Esophagus squamous epithelium (tissue), 5 donors: Measurements from ENCODE around the gene MTMR3. TPM values are rescaled to one million over a fixed set of nuclear protein-coding genes. Genes with fewer than 3 reads are reported as not detected.

Source experiments
- DNase-seq: peaks from one replicate; lab custom pipeline; 2025; lab: John Stamatoyannopoulos, UW
- H3K27ac ChIP-seq, 4 donors: fragments of 200-600 bp; sonication (generic); one replicate each; pipeline ENCODE4 v1.5.1; 2016 to 2019; ENCODE audit warnings: mild to moderate bottlenecking in 1 of 4
- H3K27me3 ChIP-seq, 4 donors: fragments of 200-600 bp; sonication (generic); 1 replicate in 3 of 4; 2 replicates in 1 of 4; pipeline versions ENCODE4 v1.5.1 to v1.6.0; 2017 to 2021; ENCODE audit warnings: antibody characterized with exemption in 1 of 4
- H3K36me3 ChIP-seq, 3 donors: fragments of 200-600 bp; sonication (generic); one replicate each; pipeline ENCODE4 v1.5.1; 2016 to 2019
- H3K4me1 ChIP-seq, 3 donors: fragments of 200-600 bp; sonication (generic); one replicate each; pipeline ENCODE4 v1.5.1; 2017 to 2019
- H3K4me3 ChIP-seq, 4 donors: fragments of 200-600 bp; sonication (generic); 1 replicate in 3 of 4; 2 replicates in 1 of 4; pipeline ENCODE4 v1.5.1; 2016 to 2019; ENCODE audit warnings: mild to moderate bottlenecking in 2 of 4, moderate library complexity in 1 of 4
- H3K9me3 ChIP-seq, 3 donors: fragments of 200-600 bp; sonication (generic); one replicate each; pipeline ENCODE4 v1.5.1; 2016 to 2019
- CTCF ChIP-seq, 6 experiments: fragments of 450-650 bp in 4 of 6; fragments of 200-600 bp in 2 of 6; sonication (generic) in 2 of 6; IDR thresholded peaks; one replicate each; pipeline ENCODE4 v1.5.1; 2016 to 2019; ENCODE audit warnings: antibody characterized with exemption in 6 of 6, mild to moderate bottlenecking in 4 of 6, moderate library complexity in 4 of 6
- POLR2A ChIP-seq, 4 donors: fragments of 450-650 bp; IDR thresholded peaks; one replicate each; pipeline ENCODE4 v1.6.1; 2017; ENCODE audit warnings: antibody characterized with exemption in 4 of 4, mild to moderate bottlenecking in 4 of 4, moderate library complexity in 3 of 4
- WGBS, 2 donors: methylation state at CpG; one replicate each; pipeline ENCODE4 v1.1.5; 2018; 5-methylcytosine and 5-hydroxymethylcytosine counted together
- intact Hi-C: fragments of 100-400 bp; cut with DNase I; formaldehyde crosslinking; loops from one replicate; pipeline ENCODE4 v1.15.0; 2022
- total RNA-seq, 4 donors: library from RNA; depleted of rRNA; stranded (reverse); fragments of >200 nt; gene quantifications; one replicate each; pipeline ENCODE4 v1.1.0, GENCODE V29; 2016
- donor health status: DM: yes; HTN: yes; CAD: no.

The MTMR3 gene
- total RNA-seq, 4 donors from 2014 or later = 34.9 to 63.1 (median 38.4) TPM

DNA sequence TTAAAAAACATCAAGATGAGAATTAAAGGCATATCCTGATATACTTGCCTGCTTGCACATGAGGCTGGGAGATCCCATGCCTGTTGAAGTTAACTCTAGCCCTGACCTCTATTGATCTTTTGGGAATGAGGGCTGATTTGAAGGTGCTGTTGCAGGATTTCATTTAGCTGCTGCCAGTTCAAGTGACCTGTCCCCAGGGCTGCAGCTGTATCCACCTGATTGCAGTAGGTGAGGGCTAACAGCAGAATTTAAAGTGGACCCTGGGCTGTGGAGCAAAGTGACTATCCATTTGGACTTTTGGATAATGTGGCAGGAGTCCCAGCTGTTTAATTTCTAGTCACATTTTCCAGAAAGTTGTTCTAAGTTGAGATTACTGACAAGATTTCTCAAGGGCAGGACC, 146.5 kb downstream of the MTMR3 start:
- H3K27ac ChIP-seq = peak overlapping the region in 1 of 4 donors; percentile 17
- TF ChIP-seq POLR2A (IDR thresholded peaks at IDR 0.05) (no peak), CTCF (IDR thresholded peaks at IDR 0.05) (no peak)
- H3K36me3 ChIP-seq = peaks cover 9 to 73% (median 13%) of the 10 kb centered on the region in 3 donors
- peaks cover 0 to 43% (median 0%) of the 10 kb centered on the region in 3 donors for H3K4me1 ChIP-seq
- intact Hi-C loops = no loop called here
- H3K27me3 ChIP-seq = no peaks in the 10 kb centered on the region
- no peaks in the 10 kb centered on the region for H3K9me3 ChIP-seq
- no peak for DNase-seq
- H3K4me3 ChIP-seq = no peak overlapping the region

DNA sequence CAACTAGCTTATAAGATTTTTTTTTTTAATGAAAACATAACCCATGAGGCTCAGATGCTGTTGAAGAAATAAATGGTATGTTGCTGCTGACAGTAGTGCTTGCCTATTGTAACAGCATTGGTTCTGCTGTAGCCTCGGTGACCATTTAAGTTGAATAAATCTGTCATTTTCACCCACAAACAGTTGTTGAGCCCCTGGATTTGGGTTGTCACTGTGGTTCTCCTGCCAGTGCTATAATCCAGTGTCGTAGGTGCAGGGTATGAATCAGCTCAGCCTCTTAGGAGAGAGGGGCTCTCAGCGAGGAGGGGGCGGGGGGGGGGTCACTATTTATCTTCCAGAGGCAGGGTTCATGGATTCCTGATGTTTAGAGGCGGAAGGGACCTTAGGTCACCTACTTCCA, 147.4 kb downstream of the MTMR3 start:
- H3K4me3 ChIP-seq = no peak overlapping the region
- whole genome bisulfite sequencing, 2 donors = 91 to 93% methylated on average over 2 to 4 of the region's 5 CpGs
- no peak for DNase-seq
- peaks cover 9 to 64% (median 13%) of the 10 kb centered on the region in 3 donors for H3K36me3 ChIP-seq
- no peaks in the 10 kb centered on the region for H3K9me3 ChIP-seq
- H3K4me1 ChIP-seq = peaks cover 0 to 35% (median 0%) of the 10 kb centered on the region in 3 donors
- TF ChIP-seq CTCF (IDR thresholded peaks at IDR 0.05) = no peak
- no peak for TF ChIP-seq POLR2A (IDR thresholded peaks at IDR 0.05)
- intact Hi-C loops = no loop called here
- H3K27ac ChIP-seq = no peak overlapping the region
- H3K27me3 ChIP-seq = no peaks in the 10 kb centered on the region

GRCh38 chr22:30031328-30031727, 148.4 kb downstream of the MTMR3 start:
- intact Hi-C loops = no loop called here

DNA sequence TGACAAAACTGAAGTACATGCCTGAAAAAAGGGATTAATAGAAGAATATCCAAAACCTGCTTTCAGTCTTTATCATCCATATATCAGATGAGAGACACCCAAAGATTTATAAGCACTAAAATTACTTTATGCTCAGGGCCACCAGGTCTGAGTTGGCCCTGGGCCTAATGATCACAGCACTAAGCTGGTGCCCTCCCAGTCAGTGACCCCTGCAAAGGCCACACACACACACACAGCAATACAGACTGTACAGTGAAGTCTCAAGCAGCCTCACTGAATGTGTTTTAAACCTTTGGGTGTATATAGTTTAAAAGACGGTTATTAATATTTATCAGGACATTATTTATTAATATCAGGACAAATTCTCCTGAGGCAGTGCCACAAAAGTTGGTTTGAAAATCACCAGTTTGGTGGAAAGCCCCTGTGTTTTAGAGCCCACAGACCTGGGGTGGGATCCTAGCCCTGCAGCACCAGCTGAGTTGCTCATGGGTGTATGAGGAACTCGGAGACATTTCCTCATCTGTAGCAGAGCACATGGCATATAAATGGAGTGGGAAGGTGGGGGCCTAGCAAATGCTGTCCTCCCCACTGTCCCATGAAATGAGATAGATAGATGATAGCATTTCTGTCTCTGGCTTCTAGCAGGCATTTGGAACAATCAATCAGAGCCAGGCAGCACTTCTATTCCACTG, 148.9 kb downstream of the MTMR3 start:
- Histone ChIP-seq H3K27me3 (no peaks in the 10 kb centered on the region), H3K36me3 (peaks cover 0 to 49% (median 0%) of the 10 kb centered on the region in 3 donors), H3K4me3 (no peak overlapping the region), H3K27ac (no peak overlapping the region), H3K9me3 (no peaks in the 10 kb centered on the region), H3K4me1 (peaks cover 0 to 31% (median 0%) of the 10 kb centered on the region in 3 donors)
- DNase-seq = no peak
- intact Hi-C loops = no loop called here
- 79 to 82% methylated on average over 2 of the region's 2 CpGs for WGBS, 2 donors
- TF ChIP-seq POLR2A (IDR thresholded peaks at IDR 0.05) = no peak
- TF ChIP-seq CTCF (IDR thresholded peaks at IDR 0.05) = no peak

More at GRCh38 chr22:30031328-30031727, 148.4 kb downstream of the MTMR3 start:
- Histone ChIP-seq H3K9me3 (no peaks in the 10 kb centered on the region), H3K4me3 (no peak overlapping the region), H3K27me3 (no peaks in the 10 kb centered on the region), H3K4me1 (peaks cover 0 to 31% (median 0%) of the 10 kb centered on the region in 3 donors), H3K27ac (no peak overlapping the region), H3K36me3 (peaks cover under 1 to 54% (median 4%) of the 10 kb centered on the region in 3 donors)
- WGBS, 2 donors = 89 to 92% methylated on average over 3 of the region's 3 CpGs
- TF ChIP-seq CTCF (IDR thresholded peaks at IDR 0.05) = no peak
- TF ChIP-seq POLR2A (IDR thresholded peaks at IDR 0.05) = no peak
- no peak for DNase-seq

GRCh38 chr22:30033137-30033536, 150.2 kb downstream of the MTMR3 start:
- Histone ChIP-seq H3K27me3 (no peaks in the 10 kb centered on the region), H3K4me1 (peaks cover 0 to 31% (median 0%) of the 10 kb centered on the region in 3 donors), H3K9me3 (no peaks in the 10 kb centered on the region), H3K27ac (no peak overlapping the region), H3K36me3 (peaks cover 0 to 36% (median 0%) of the 10 kb centered on the region in 3 donors), H3K4me3 (no peak overlapping the region)
- 86 to 87% methylated on average over 4 of the region's 4 CpGs for WGBS, 2 donors
- no peak for DNase-seq
- TF ChIP-seq POLR2A (IDR thresholded peaks at IDR 0.05) = no peak
- no peak for TF ChIP-seq CTCF (IDR thresholded peaks at IDR 0.05)
- intact Hi-C loops = no loop called here
